Measurements from ENCODE around the gene DNAI2. TPM values are rescaled to one million over a fixed set of nuclear protein-coding genes. Genes with fewer than 3 reads are reported as not detected.
"Not testable (repeated sequence)": the region's sequence is repeated elsewhere in the genome, so short reads cannot be mapped to it uniquely, and the experiment has no call there.

DNAI2 gene
- total RNA-seq, 1 donor from 2014 or later = 0.32 TPM

- DNase-seq (ENCODE audit: low spot score) = no peak
These were observed 791 bp downstream of the DNAI2 start for GRCh38 chr17:74274709-74275340.

DNA sequence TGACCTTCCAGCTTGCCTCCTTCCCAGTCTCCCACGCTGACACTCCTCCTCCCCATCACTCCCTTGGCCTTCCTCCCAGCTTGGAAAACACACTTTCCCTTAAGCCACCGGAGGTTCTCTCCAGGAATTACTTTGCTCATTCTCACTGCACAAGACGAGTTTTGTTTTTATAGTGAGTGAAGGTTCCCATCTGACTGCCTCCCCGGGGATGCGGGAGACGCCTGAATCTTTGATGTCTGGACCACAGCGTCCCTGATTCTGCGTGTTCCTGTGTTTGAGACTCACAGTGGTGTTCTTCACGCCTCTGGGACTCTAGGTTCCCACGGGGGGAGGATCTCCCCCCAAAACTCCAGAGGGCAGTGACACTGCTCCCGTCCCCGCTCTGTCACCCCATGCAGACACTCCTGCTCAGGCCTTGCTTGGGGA is 2.0 kb downstream of the DNAI2 start:
- peak; percentile 18 for DNase-seq (ENCODE audit: low spot score)

DNA sequence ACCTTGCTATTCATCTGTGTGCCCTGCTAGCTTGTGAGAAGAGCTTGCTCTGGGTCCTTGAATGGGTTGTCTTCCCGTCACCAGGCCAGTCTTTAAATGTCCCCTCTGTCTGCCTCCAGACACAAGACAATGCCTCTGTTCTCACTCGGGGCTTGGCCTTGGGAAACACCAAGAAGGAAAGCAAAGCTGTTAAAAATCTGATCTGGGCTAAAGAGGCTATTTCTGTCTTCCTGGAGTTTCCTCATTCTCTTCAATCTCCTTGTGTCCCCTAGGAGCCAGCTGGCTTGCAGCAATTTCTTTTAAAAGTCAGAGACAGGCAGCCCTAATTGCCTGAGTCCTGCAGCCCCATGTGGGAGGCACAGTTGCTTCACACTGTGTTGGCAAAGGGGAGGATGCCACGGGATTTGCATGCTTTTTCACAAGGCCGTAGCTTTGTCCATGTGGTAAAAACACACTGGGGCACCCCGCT is 2.5 kb downstream of the DNAI2 start:
- no peak for DNase-seq (ENCODE audit: low spot score)

DNA sequence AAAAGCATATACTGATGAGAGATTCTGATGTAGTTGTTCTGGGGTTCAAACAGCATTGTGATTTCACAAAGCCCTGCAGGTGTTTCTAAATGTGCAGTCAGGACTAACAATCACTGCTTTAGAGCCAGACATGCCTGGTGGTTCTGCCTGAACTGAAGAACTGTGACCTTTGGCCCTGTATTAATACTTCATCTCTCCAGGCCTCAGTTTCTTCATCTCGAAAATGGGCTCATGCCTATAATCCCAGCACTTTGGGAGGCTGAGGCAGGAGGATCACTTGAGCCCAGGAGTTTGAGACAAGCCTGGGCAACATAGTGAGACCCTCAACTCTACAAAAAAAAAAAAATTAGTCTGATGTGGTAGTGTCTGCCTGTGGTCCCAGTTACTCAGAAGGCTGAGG is 3.9 kb downstream of the DNAI2 start:
- DNase-seq (ENCODE audit: low spot score) = no peak

- DNase-seq (ENCODE audit: low spot score) = not testable (repeated sequence)
These were observed 5.6 kb downstream of the DNAI2 start for GRCh38 chr17:74279617-74280016.

GRCh38 chr17:74280093-74280513 is 6.1 kb downstream of the DNAI2 start:
- DNase-seq (ENCODE audit: low spot score) = no peak

DNA sequence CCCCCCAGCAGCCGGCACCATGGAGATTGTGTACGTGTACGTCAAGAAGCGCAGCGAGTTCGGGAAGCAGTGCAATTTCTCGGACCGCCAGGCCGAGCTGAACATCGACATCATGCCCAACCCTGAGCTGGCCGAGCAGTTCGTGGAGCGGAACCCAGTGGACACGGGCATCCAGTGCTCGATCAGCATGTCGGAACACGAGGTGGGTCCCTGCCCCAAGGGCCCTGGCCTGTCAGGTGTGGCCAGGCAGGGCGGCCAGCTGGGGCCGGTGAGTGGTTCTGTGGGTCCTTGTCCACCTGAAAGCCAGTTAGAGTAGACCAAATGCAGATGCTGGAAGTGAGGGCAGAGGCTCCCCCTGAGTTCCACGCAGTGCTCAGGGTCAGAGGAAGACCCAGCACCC is 7.8 kb downstream of the DNAI2 start:
- DNase-seq (ENCODE audit: low spot score) = no peak

DNA sequence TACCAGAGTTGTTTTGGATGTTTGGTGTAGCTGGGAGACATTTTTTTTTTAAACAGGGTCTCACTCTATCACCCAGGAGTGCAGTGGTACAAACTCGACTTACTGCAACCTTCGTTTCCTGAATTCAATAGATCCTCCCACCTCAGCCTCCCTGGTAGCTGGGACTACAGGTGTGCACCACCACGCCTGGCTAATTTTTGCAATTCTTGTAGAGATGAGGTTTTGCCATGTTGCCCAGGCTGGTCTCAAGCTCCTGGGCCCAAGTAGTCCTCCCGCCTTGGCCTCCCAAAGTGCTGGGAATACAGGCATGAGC is 8.2 kb downstream of the DNAI2 start:
- not testable (repeated sequence) for DNase-seq (ENCODE audit: low spot score)

- DNase-seq (ENCODE audit: low spot score) = no peak
These were observed 8.7 kb downstream of the DNAI2 start for GRCh38 chr17:74282587-74283370.

DNA sequence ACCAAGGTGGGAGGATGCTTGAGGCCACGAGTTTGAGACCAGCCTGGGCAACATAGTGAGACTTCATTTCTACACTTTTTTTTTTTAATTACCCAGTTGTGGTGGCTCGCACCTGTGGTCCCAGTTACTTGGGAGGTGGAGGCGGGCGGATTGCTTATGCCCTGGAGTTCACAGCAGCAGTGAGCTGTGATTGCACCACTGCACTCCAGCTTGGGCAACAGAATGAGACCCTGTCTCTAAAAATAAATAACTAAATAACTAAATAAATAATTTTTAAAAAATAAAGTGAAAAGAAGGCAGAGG is 9.3 kb downstream of the DNAI2 start:
- no peak for DNase-seq (ENCODE audit: low spot score)

DNA sequence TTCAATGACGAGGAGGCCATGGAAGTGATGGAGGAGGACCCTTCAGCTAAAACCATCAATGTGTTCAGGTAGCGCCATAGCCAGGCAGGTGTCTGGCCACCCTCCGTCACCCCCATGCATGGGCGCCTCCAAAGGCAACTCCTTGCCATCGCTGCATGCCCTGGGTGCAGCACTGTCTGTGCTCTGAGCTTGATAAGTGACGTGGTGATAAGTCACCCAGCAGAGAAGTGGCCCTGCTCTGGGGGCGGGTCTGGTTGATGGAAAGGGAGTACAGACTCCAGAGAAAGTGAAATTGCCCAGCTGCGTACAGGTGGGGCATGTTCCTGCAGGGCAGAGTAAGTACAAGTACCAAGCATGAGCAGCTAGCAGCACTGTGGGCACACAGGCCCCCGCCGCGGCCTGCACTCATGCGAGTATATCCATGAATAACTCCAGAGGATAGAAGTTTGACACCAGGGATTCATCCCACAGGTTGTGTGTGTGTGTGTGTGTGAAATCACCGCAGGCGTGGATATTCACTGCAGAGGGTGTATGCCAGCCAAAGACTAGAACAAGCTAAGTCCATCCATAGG is 13.1 kb downstream of the DNAI2 start:
- DNase-seq (ENCODE audit: low spot score) = no peak

GRCh38 chr17:74288785-74289184 is 14.8 kb downstream of the DNAI2 start:
- DNase-seq (ENCODE audit: low spot score) = no peak

- no peak for DNase-seq (ENCODE audit: low spot score)
These were observed 15.7 kb downstream of the DNAI2 start for GRCh38 chr17:74289688-74290087.

DNA sequence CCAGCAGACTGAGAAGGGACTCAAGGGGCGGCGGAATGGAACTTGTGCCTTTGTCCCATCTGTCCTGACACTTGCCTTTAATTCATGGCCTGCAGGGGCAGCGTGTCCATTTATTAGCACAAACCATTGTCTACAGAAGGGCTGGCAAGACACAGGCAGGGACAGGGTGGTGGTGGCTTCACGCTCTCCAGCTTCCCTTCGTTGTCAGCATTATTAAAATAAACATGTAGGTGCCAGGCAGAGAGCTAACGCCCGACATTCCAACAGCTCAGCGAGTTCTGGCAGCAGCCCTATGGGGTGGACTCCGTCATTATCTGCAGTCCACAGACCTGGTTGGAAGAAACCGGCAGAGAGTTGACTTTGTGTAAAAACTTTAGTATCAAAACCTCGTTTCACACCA is 16.3 kb downstream of the DNAI2 start:
- no peak for DNase-seq (ENCODE audit: low spot score)

GRCh38 chr17:74292495-74292894 is 18.5 kb downstream of the DNAI2 start:
- DNase-seq (ENCODE audit: low spot score) = no peak

GRCh38 chr17:74295625-74296547 is 21.9 kb downstream of the DNAI2 start:
- no peak for DNase-seq (ENCODE audit: low spot score)

DNA sequence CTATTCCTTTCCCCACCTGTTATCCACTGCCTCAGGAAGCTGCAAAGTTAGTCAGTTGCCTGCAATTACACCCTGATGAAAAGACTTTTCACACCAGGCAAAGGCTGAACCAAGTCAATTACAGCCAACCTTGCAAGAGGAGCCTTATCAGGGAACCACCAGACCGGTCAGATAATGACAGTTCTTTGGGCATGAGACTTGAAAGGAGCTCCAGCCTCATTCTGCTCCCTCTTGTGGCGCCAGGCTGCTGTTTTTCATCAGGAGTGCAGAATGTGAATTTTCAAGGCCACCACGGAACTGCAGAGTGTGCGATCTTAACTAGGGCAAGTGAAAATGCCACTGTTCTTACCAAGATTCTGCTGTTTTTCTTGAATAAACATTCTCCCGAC is 22.5 kb downstream of the DNAI2 start:
- DNase-seq (ENCODE audit: low spot score) = peak; percentile 64

GRCh38 chr17:74297941-74298340 is 23.9 kb downstream of the DNAI2 start:
- no peak for DNase-seq (ENCODE audit: low spot score)

- DNase-seq (ENCODE audit: low spot score) = no peak
These were observed 24.7 kb downstream of the DNAI2 start for GRCh38 chr17:74298778-74299177.

GRCh38 chr17:74299226-74300009 is 25.4 kb downstream of the DNAI2 start:
- no peak for DNase-seq (ENCODE audit: low spot score)

DNA sequence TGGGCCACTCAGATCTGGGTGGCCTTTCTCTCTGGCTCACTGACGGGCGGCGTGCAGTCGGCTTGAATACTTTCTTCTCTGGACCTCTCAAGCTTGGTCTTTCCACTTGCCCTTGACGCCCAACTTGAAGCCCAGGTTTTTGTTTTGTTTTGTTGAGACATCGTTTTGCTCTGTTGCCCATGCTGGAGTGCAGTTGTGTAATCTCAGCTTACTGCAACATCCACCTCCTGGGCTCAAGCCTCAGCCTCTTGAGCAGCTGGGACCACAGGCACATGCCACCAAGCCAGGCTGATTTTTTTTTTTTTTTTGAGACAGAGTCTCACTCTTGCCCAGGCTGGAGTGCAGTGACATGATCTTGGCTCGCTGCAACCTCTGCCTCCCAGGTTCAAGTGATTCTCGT is 29.3 kb downstream of the DNAI2 start:
- no peak for DNase-seq (ENCODE audit: low spot score)
